BE2C (cell line): ENCODE results near the gene ADAMTS8.
A peak's percentile ranks its signal among the peaks of the same experiment; 100 is the strongest.

Source experiments
- DNase-seq: peaks from one replicate; pipeline ENCODE4 v3.0.0-alpha.2; 2020
- H3K27me3 ChIP-seq: fragments of 250-450 bp; sonication (Bioruptor Pico); 2 replicates; pipeline ENCODE4 v1.5.1; 2020; ENCODE audit warnings: mild to moderate bottlenecking
- H3K36me3 ChIP-seq: fragments of 250-450 bp; sonication (Bioruptor Pico); 2 replicates; pipeline ENCODE4 v1.5.1; 2020; ENCODE audit warnings: mild to moderate bottlenecking
- H3K4me1 ChIP-seq: fragments of 250-450 bp; sonication (Bioruptor Pico); 2 replicates; pipeline ENCODE4 v1.5.1; 2020
- H3K4me3 ChIP-seq: 2 replicates; pipeline ENCODE4 v1.5.1; 2011; ENCODE audit warnings: low read depth, low read length
- H3K9me3 ChIP-seq: fragments of 250-450 bp; sonication (Bioruptor Pico); 2 replicates; pipeline ENCODE4 v1.5.1; 2020
- TF ChIP-seq, protein P1 (sequence below): IDR thresholded peaks from 2 replicates; pipeline ENCODE4 v1.5.1; 2012; ENCODE audit warnings: mild to moderate bottlenecking, low read depth, low read length

The ADAMTS8 gene

DNA sequence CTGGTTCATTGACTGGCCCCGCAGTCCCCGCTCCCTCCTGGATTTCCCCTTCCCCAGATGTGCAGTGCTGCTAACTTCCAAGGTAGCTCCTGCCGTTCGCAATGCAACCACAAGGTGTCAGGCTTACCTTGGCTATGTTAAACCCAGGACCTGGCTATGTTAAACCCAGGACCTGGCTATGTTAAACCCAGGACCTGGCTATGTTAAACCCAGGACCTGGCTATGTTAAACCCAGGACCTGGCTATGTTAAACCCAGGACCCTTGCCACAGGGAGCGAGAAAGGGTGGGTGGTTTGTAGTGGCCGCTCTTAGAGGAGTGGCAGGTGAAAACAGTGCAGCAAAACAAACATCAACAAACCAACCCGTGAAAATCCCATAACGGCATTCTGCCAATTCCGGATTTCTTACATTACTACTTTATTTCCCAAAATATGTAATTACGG, 2.9 kb upstream of the ADAMTS8 start:
- Histone ChIP-seq H3K4me3 (no peak overlapping the region), H3K36me3 (no peaks in the 10 kb centered on the region), H3K4me1 (no peaks in the 10 kb centered on the region), H3K9me3 (no peaks in the 10 kb centered on the region), H3K27me3 (peaks cover 50% of the 10 kb centered on the region)
- TF ChIP-seq, protein P1, sequence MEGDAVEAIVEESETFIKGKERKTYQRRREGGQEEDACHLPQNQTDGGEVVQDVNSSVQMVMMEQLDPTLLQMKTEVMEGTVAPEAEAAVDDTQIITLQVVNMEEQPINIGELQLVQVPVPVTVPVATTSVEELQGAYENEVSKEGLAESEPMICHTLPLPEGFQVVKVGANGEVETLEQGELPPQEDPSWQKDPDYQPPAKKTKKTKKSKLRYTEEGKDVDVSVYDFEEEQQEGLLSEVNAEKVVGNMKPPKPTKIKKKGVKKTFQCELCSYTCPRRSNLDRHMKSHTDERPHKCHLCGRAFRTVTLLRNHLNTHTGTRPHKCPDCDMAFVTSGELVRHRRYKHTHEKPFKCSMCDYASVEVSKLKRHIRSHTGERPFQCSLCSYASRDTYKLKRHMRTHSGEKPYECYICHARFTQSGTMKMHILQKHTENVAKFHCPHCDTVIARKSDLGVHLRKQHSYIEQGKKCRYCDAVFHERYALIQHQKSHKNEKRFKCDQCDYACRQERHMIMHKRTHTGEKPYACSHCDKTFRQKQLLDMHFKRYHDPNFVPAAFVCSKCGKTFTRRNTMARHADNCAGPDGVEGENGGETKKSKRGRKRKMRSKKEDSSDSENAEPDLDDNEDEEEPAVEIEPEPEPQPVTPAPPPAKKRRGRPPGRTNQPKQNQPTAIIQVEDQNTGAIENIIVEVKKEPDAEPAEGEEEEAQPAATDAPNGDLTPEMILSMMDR: peak; percentile 81
- DNase-seq: peak; percentile 81

DNA sequence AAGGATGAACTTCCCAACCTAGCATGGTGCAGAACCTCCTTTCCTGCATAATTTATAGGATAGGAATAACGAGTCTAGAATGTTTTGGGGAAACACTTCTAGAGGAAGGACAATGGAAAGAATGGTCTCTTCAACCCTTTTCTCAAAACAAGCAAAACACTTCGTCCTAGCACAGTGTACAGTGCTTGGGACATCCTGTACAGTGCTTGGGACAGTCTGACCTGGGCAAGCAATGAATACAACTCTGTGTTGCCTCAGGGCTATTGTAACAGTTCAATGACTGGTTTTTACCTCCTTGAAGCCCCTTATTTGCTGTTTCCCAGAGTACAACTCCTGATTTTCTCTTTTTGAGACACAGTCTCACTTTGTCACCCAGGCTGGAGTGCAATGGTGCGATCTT, 1.6 kb upstream of the ADAMTS8 start:
- no peaks in the 10 kb centered on the region for H3K9me3 ChIP-seq
- H3K4me3 ChIP-seq: no peak overlapping the region
- no peaks in the 10 kb centered on the region for H3K4me1 ChIP-seq
- no peaks in the 10 kb centered on the region for H3K36me3 ChIP-seq
- TF ChIP-seq, protein P1: no peak
- peaks cover 63% of the 10 kb centered on the region for H3K27me3 ChIP-seq
- DNase-seq: no peak

DNA sequence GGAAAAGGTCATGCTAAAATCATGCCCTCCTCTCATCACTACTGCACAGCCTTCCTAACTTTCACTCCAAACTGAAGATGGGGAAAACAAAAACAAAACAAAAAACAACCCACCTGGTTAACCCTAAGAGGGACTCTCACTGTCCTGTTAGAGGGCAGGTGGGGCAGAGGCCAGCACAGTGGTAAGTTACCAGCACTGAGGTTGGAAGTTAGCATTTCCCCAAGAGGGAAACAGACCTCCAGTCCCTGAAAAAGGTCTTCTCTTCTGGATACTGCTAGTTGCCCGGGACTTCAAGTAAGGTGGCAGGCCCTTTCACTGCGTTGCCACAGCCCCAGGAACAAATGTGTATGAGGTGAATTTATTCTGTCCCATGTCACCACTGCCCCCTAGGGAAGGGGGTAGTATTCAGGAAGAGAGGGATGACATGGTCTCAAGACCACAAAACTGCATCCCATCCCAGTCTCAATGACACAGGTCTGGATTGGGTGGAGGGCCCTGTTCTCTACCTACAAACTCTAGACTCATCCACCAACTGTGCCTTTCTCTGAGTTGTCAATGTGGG, 792 bp upstream of the ADAMTS8 start:
- H3K27me3 ChIP-seq: peaks cover 71% of the 10 kb centered on the region
- H3K36me3 ChIP-seq: no peaks in the 10 kb centered on the region
- no peaks in the 10 kb centered on the region for H3K4me1 ChIP-seq
- H3K4me3 ChIP-seq: no peak overlapping the region
- no peaks in the 10 kb centered on the region for H3K9me3 ChIP-seq
- TF ChIP-seq, protein P1: no peak
- DNase-seq: no peak

DNA sequence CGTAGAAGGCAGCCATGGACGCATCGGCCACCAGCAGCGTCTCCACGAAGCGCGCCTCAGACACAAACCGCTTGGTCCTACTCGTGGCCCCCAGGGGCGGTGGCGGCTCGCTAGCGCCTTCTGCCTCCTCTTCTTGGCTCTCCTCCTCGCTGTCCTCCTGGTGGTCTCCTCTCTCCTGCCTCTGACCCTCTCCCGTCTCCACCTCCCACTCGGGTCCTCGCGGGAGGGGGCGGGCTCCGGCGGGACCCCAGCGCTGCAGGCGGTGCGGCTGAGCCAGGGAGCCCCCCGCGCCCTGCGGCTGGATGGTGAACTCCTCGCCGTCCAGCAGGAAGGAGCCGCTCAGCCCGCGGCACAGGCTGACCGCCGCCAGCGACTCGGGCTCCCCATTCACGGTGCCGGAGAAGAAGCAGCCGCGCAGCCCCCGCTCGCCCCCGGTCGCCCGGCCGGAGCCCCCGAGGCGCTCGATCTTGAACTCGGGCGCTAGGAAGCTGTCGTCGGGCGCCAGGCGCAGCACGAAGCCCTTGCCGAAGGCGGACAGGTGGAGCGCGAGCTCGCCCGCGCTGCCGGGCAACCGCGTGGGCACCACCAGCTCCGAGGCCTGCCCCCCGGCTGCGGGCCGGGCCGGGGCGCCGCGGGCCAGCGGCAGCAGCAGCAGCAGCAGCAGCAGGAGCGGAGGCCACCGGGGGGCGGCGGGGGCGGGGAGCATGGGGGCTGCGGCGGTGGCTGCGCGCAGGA, 661 bp downstream of the ADAMTS8 start:
- no peak overlapping the region for H3K4me3 ChIP-seq
- H3K4me1 ChIP-seq: no peaks in the 10 kb centered on the region
- H3K9me3 ChIP-seq: no peaks in the 10 kb centered on the region
- no peak for DNase-seq
- H3K27me3 ChIP-seq: peaks cover 86% of the 10 kb centered on the region
- TF ChIP-seq, protein P1: no peak
- H3K36me3 ChIP-seq: no peaks in the 10 kb centered on the region

DNA sequence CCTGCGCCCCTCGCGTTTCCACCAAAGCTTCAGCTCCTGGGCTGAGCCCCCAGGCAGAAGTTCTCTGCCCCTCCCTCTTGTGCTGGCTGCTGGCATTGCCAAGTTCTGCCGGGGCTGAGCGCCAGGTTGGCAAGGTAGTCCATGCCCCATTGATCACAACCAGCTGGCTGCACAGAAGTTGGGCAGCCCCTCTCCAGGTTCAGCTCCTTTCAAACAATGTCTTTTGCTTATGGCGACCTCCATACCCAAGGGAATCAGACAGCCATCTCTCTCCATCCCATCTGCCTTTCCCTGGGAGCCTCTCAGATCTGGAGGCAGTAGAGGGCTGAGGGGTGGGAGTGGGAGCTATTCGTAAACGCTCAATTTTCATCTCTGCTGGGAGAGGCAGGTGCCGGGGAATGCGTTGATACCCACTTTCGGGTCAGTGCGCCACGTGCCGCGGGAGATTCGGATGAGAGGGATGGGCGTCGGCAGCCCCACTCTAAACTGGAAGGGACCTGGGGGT, 1.5 kb downstream of the ADAMTS8 start:
- TF ChIP-seq, protein P1: no peak
- Histone ChIP-seq H3K27me3 (peaks cover 88% of the 10 kb centered on the region), H3K4me3 (no peak overlapping the region)

DNA sequence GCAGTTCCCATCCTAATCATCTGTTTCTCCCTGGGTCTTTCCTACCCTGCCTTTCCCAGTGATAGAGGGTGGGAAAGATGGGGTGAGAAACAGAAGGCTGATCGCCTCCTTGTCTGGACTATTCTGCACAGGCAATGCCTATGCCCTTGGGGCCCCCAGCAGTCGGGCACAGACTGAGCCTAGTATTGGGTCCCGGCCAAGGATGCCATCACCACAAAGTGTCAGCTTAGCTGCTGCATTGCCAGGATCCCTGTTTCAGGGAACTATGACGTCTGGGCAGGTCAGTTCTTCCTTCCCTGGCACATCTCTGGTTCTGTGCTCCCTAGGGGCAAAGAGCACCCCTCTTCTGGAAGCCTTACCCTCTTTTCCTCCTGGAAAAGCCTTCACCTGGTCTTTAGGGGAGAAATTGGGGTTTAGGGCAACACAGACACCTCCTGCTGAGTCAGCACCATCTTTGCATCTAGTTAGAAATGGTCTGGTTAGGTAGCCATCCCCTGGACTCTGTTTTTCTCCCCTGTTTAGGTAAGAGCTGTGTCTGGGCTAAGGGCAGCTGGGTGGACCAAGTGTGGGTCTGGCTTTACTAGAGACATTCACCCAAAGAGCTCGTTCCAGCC, 2.1 kb downstream of the ADAMTS8 start:
- Histone ChIP-seq H3K36me3 (no peaks in the 10 kb centered on the region), H3K27me3 (peaks cover 88% of the 10 kb centered on the region), H3K4me1 (no peaks in the 10 kb centered on the region), H3K9me3 (no peaks in the 10 kb centered on the region), H3K4me3 (no peak overlapping the region)
- no peak for DNase-seq
- TF ChIP-seq, protein P1: no peak

More for the DNA sequence above, 1.5 kb downstream of the ADAMTS8 start:
- no peak for DNase-seq
- no peaks in the 10 kb centered on the region for H3K36me3 ChIP-seq
- no peaks in the 10 kb centered on the region for H3K4me1 ChIP-seq
- H3K9me3 ChIP-seq: no peaks in the 10 kb centered on the region
